CD14-positive monocyte (primary cell): ENCODE data around the gene SATB1. TPM values are rescaled to one million over a fixed set of nuclear protein-coding genes. Genes with fewer than 3 reads are reported as not detected.

ENCODE experiments used
- DNase-seq, 3 donors: peaks; one replicate each; pipeline ENCODE4 v3.0.0-alpha.2; 2011 to 2022
- H2AFZ ChIP-seq: 2 replicates; pipeline ENCODE4 v1.6.0; 2012; ENCODE audit warnings: mild to moderate bottlenecking, low read depth, low read length, inconsistent platforms; ENCODE audit not compliant: insufficient read depth, poor library complexity, severe bottlenecking
- H3K27ac ChIP-seq, 2 donors: 1 replicate in 1 of 2; 2 replicates in 1 of 2; pipeline ENCODE4 v1.5.1; 2012 to 2013; ENCODE audit warnings: low read length in 2 of 2, control low read depth in 1 of 2, inconsistent platforms in 1 of 2, low read depth in 1 of 2, mild to moderate bottlenecking in 1 of 2
- H3K27me3 ChIP-seq, 2 donors: one replicate each; pipeline versions ENCODE4 v1.6.0 to v1.6.1; 2011 to 2013; ENCODE audit warnings: low read length in 2 of 2; ENCODE audit not compliant: control insufficient read depth in 2 of 2, insufficient read depth in 2 of 2
- H3K36me3 ChIP-seq, 2 donors: replicated peaks in 1 of 2; 1 replicate in 1 of 2; 2 replicates in 1 of 2; pipeline versions ENCODE4 v1.5.1 to v1.6.1; 2012 to 2013; ENCODE audit warnings: low read length in 2 of 2, control low read depth in 1 of 2, inconsistent platforms in 1 of 2, mild to moderate bottlenecking in 1 of 2; ENCODE audit not compliant: insufficient read depth in 2 of 2, control insufficient read depth in 1 of 2
- H3K4me1 ChIP-seq, 2 donors: 1 replicate in 1 of 2; 2 replicates in 1 of 2; pipeline versions ENCODE4 v1.5.1 to v1.6.1; 2012 to 2013; ENCODE audit warnings: low read length in 2 of 2, control low read depth in 1 of 2, inconsistent platforms in 1 of 2, mild to moderate bottlenecking in 1 of 2, moderate library complexity in 1 of 2; ENCODE audit not compliant: insufficient read depth in 2 of 2, control insufficient read depth in 1 of 2
- H3K4me2 ChIP-seq: replicated peaks from 2 replicates; pipeline ENCODE3; 2012; ENCODE audit warnings: low read length, moderate library complexity, mild to moderate bottlenecking; ENCODE audit not compliant: poor library complexity, severe bottlenecking; ENCODE audit errors: extremely low read depth
- H3K4me3 ChIP-seq, 3 experiments: fragments of 200-600 bp in 1 of 3; sonication (generic) in 1 of 3; replicated peaks in 1 of 3; 1 replicate in 2 of 3; 2 replicates in 1 of 3; pipeline ENCODE4 v1.5.1; 2011 to 2013; ENCODE audit warnings: low read length in 3 of 3, mild to moderate bottlenecking in 3 of 3, control low read depth in 2 of 3, low read depth in 2 of 3, inconsistent platforms in 1 of 3, moderate library complexity in 1 of 3
- H3K79me2 ChIP-seq: 2 replicates; pipeline ENCODE4 v1.6.0; 2012; ENCODE audit warnings: mild to moderate bottlenecking, control low read depth, inconsistent platforms, low read length, moderate library complexity; ENCODE audit not compliant: insufficient read depth
- H3K9ac ChIP-seq: 2 replicates; pipeline ENCODE4 v1.6.0; 2017; ENCODE audit warnings: low read length, mild to moderate bottlenecking; ENCODE audit not compliant: insufficient read depth, poor library complexity, severe bottlenecking
- H3K9me3 ChIP-seq, 2 donors: replicated peaks in 1 of 2; 1 replicate in 1 of 2; 2 replicates in 1 of 2; pipeline versions ENCODE4 v1.5.1 to v1.6.1; 2012 to 2013; ENCODE audit warnings: low read length in 2 of 2, control low read depth in 1 of 2; ENCODE audit not compliant: control insufficient read depth in 1 of 2, insufficient read depth in 1 of 2
- H4K20me1 ChIP-seq: 2 replicates; pipeline ENCODE4 v1.6.0; 2012; ENCODE audit warnings: mild to moderate bottlenecking, low read length, control low read depth, moderate library complexity; ENCODE audit not compliant: insufficient read depth
- H3K27ac Mint-ChIP-seq, 7 donors: one replicate each; pipeline ENCODE4 v1.8.0; 2020; ENCODE audit warnings: mild to moderate bottlenecking in 7 of 7, mixed read lengths in 7 of 7, moderate library complexity in 6 of 7, inconsistent platforms in 2 of 7
- H3K27me3 Mint-ChIP-seq, 3 donors: one replicate each; pipeline ENCODE4 v1.8.0; 2021 to 2022; ENCODE audit warnings: low read depth in 3 of 3, mild to moderate bottlenecking in 3 of 3, mixed read lengths in 3 of 3, moderate library complexity in 3 of 3, inconsistent platforms in 1 of 3
- H3K36me3 Mint-ChIP-seq, 2 donors: one replicate each; pipeline ENCODE4 v1.8.0; 2020; ENCODE audit warnings: mixed read lengths in 2 of 2, inconsistent platforms in 1 of 2, mild to moderate bottlenecking in 1 of 2
- H3K4me1 Mint-ChIP-seq: one replicate; pipeline ENCODE4 v1.8.0; 2020; ENCODE audit warnings: mild to moderate bottlenecking, mixed read lengths
- H3K4me3 Mint-ChIP-seq, 2 donors: one replicate each; pipeline ENCODE4 v1.8.0; 2020; ENCODE audit warnings: mild to moderate bottlenecking in 2 of 2, mixed read lengths in 2 of 2, moderate library complexity in 1 of 2
- H3K9me3 Mint-ChIP-seq, 7 donors: one replicate each; pipeline ENCODE4 v1.8.0; 2020 to 2022; ENCODE audit warnings: mixed read lengths in 7 of 7, mild to moderate bottlenecking in 6 of 7, moderate library complexity in 6 of 7, inconsistent platforms in 2 of 7
- WGBS: methylation state at CpG from one replicate; pipeline ENCODE4 v1.1.5; 2013; ENCODE audit warnings: missing lambda C conversion rate; ENCODE audit not compliant: insufficient coverage; 5-methylcytosine and 5-hydroxymethylcytosine counted together
- intact Hi-C, 2 donors: fragments of 100-400 bp; cut with micrococcal nuclease; formaldehyde crosslinking; loops; one replicate each; pipeline versions ENCODE4 v1.15.0 to v1.15.1; 2023
- polyA plus RNA-seq, 3 donors: library from polyadenylated mRNA; depleted of rRNA in 1 of 3; unstranded in 2 of 3; stranded (reverse) in 1 of 3; fragments of 300-500 nt in 2 of 3; fragments of >200 nt in 1 of 3; fragmentation: Illumina TruSeq in 2 of 3; gene quantifications; 1 replicate in 2 of 3; 2 replicates in 1 of 3; pipeline ENCODE4 v1.2.3, GENCODE V29; 2012 to 2021
- TF ChIP-seq, protein P1 (sequence below): fragments of 200-600 bp; IDR thresholded peaks from one replicate; pipeline ENCODE4 v1.8.0; 2022; ENCODE audit warnings: antibody characterized with exemption, mild to moderate bottlenecking

SATB1 gene
- polyA plus RNA-seq, 3 donors: 4.3 to 35.3 (median 6.9) TPM

DNA sequence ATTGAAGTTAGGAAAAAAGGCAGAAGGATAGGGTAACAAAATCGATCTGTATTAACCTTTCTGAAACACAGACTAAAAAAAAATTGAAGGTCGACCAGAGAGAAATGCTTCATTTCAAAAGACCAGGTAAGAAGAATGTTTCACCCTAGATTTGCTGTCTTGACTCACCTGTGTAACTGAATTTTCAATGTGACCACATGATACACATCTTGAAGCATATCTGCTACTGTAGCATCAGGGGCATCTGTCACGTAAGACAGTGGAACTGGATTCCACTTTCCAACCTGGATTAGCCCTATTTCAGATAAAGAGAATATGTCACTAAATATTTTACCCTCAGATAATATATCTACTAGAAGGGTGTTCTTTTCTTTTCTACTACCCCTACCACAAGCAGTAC, 9.3 kb downstream of the SATB1 start:
- intact Hi-C loops: no loop called here
- no peak overlapping the region for H3K27ac Mint-ChIP-seq
- H3K4me1 Mint-ChIP-seq: peaks cover 3% of the 10 kb centered on the region
- TF ChIP-seq, protein P1, sequence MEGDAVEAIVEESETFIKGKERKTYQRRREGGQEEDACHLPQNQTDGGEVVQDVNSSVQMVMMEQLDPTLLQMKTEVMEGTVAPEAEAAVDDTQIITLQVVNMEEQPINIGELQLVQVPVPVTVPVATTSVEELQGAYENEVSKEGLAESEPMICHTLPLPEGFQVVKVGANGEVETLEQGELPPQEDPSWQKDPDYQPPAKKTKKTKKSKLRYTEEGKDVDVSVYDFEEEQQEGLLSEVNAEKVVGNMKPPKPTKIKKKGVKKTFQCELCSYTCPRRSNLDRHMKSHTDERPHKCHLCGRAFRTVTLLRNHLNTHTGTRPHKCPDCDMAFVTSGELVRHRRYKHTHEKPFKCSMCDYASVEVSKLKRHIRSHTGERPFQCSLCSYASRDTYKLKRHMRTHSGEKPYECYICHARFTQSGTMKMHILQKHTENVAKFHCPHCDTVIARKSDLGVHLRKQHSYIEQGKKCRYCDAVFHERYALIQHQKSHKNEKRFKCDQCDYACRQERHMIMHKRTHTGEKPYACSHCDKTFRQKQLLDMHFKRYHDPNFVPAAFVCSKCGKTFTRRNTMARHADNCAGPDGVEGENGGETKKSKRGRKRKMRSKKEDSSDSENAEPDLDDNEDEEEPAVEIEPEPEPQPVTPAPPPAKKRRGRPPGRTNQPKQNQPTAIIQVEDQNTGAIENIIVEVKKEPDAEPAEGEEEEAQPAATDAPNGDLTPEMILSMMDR: no peak
- no peaks in the 10 kb centered on the region for H3K27me3 Mint-ChIP-seq
- Histone ChIP-seq H3K36me3 (peaks cover 58 to 85% of the 10 kb centered on the region in 2 donors), H3K27ac (no peak overlapping the region), H2AFZ (no peak overlapping the region), H3K9ac (no peak overlapping the region), H3K4me2 (no peak overlapping the region), H3K79me2 (peaks cover 4% of the 10 kb centered on the region), H4K20me1 (no peaks in the 10 kb centered on the region), H3K4me3 (no peak overlapping the region), H3K27me3 (no peaks in the 10 kb centered on the region), H3K9me3 (no peaks in the 10 kb centered on the region), H3K4me1 (no peaks in the 10 kb centered on the region)
- WGBS: 83% methylated on average over 1 of the region's 3 CpGs
- no peaks in the 10 kb centered on the region for H3K9me3 Mint-ChIP-seq
- no peak overlapping the region for H3K4me3 Mint-ChIP-seq
- no peak for DNase-seq
- peaks cover 66 to 72% of the 10 kb centered on the region in 2 donors for H3K36me3 Mint-ChIP-seq

DNA sequence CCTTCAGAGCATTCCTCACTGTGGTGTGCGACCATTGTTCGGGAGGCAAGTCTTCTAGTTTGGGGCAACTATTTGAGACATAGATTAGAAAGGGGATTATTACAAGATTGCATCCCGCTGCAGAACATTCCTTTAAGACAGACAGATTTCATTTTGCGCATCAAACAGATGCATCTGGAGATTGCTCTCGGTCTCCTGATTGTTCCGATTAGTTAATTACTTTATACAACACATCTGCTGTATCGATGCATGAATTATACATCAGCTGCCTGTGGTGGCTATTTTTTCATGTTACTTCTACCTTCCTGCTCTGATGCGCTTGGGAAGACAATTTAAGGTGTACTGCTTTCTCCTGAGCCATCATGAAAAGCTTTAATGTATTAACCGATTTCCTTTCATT, 10.0 kb downstream of the SATB1 start:
- Mint-ChIP-seq H3K4me1 (peaks cover 3% of the 10 kb centered on the region), H3K36me3 (peaks cover 62 to 67% of the 10 kb centered on the region in 2 donors), H3K27ac (no peak overlapping the region), H3K9me3 (no peaks in the 10 kb centered on the region), H3K27me3 (no peaks in the 10 kb centered on the region), H3K4me3 (no peak overlapping the region)
- no peak overlapping the region for H3K9ac ChIP-seq
- TF ChIP-seq, protein P1: no peak
- DNase-seq: no peak
- intact Hi-C loops: no loop called here
- WGBS: 100% methylated on average over 4 of the region's 9 CpGs
- H3K27ac ChIP-seq: no peak overlapping the region
- H4K20me1 ChIP-seq: no peaks in the 10 kb centered on the region
- H3K4me1 ChIP-seq: no peaks in the 10 kb centered on the region
- H3K27me3 ChIP-seq: no peaks in the 10 kb centered on the region
- no peaks in the 10 kb centered on the region for H3K9me3 ChIP-seq
- no peak overlapping the region for H2AFZ ChIP-seq
- H3K79me2 ChIP-seq: peaks cover 4% of the 10 kb centered on the region
- H3K4me3 ChIP-seq: no peak overlapping the region
- H3K36me3 ChIP-seq: peaks cover 53 to 85% of the 10 kb centered on the region in 2 donors
- no peak overlapping the region for H3K4me2 ChIP-seq
